ENCODE measurements around the gene FGF6.
"Not testable (repeated sequence)": the region's sequence is repeated elsewhere in the genome, so short reads cannot be mapped to it uniquely, and the experiment has no call there.

The FGF6 gene

GRCh38 chr12:4417455-4417854 is 28.2 kb downstream of the FGF6 start:
- DNase-seq = no peak

GRCh38 chr12:4416276-4416675 is 29.3 kb downstream of the FGF6 start:
- no peak for DNase-seq

- DNase-seq = no peak
These were observed 33.1 kb downstream of the FGF6 start for GRCh38 chr12:4412465-4412864.

GRCh38 chr12:4412056-4412455 is 33.6 kb downstream of the FGF6 start:
- no peak for DNase-seq

- no peak for DNase-seq
These were observed 38.5 kb downstream of the FGF6 start for GRCh38 chr12:4407136-4407535.

- not testable (repeated sequence) for DNase-seq
These were observed 40.6 kb downstream of the FGF6 start for GRCh38 chr12:4404877-4405637.

- DNase-seq = no peak
These were observed 42.6 kb downstream of the FGF6 start for GRCh38 chr12:4402996-4403395.

GRCh38 chr12:4401117-4401516 is 44.5 kb downstream of the FGF6 start:
- DNase-seq = no peak

- no peak for DNase-seq
These were observed 49.8 kb downstream of the FGF6 start for GRCh38 chr12:4395818-4396217.

GRCh38 chr12:4393211-4393610 is 52.4 kb downstream of the FGF6 start:
- no peak for DNase-seq

- no peak for DNase-seq
These were observed 53.3 kb downstream of the FGF6 start for GRCh38 chr12:4392223-4392742.

- no peak for DNase-seq
These were observed 57.0 kb downstream of the FGF6 start for GRCh38 chr12:4388662-4389061.

- DNase-seq = no peak
These were observed 57.6 kb downstream of the FGF6 start for GRCh38 chr12:4388032-4388431.

- DNase-seq = no peak
These were observed 58.0 kb downstream of the FGF6 start for GRCh38 chr12:4387607-4388006.

- no peak for DNase-seq
These were observed 58.8 kb downstream of the FGF6 start for GRCh38 chr12:4386801-4387200.

Measured in fibroblast of upper back skin (primary cell).